LoVo (cell line): Measurements from ENCODE around the gene NUP62CL.

ENCODE experiments used
- DNase-seq: peaks from one replicate; pipeline ENCODE4 v3.0.0-alpha.2; 2016; ENCODE audit warnings: low spot score

NUP62CL gene

DNA sequence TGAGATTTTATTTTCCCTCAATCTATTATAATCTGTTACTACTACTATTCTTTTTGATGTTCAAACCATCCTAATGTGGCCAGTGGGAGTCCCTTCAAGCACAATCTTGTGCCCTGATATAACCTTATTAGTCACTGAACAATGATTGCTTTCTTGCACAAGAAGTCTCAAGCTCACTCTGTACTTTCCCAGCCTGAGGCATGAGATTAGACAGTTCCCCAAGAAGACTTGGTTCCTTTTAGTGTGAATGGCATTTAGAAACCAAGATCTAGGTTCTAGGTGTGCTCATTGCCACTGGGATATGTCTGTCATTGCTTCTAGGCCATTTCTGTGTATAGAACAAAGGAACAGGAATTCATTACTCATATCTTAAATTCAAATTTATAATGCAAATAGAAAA is 59.6 kb downstream of the NUP62CL start:
- no peak for DNase-seq

- DNase-seq = no peak
Measured at GRCh38 chrX:107135965-107136307, 70.3 kb downstream of the NUP62CL start.

DNA sequence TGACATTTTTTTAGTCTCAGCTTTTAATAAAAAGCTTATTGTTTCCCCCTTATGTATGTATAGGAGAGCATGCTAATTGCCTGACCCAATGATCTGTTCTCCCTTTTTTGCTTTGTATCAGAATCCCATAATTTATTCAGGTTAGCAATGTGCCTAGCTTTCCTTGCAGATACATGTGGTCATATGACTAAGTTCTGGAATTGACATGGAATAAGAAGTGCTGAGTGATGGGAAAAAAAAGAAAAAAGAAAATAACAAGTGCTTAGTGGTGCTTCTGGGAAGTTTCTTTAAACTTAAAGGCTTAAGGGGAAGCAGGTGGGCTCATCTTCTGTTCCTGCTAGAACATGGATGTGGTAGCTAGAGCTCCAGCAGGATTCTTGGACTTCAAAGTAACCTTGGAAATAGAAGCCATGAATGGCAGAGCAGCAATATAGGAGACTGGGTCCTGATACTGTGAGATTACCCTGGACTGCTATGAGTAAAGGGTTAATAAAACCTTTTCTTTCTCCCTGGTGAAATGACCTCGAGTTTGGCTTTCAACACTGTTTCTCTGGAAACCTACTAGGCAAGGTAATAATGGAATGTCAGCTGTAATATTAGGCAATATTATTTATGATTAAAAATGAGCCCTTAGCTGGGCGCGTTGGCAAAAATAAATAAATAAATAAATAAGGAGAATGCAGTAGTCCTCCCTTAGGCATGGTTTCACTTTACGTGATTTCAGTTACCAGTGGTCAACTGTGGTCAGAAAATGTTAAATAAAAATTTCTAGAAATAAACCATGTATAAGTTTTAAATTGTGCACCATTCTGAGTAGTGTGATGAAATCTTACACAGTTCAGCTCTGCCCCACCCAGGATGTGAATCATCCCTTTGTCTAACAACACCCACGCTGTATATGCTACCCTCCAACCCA is 70.9 kb downstream of the NUP62CL start:
- DNase-seq = peak; percentile 74

- DNase-seq = no peak
Measured at GRCh38 chrX:107123750-107124149, 82.5 kb downstream of the NUP62CL start.

DNA sequence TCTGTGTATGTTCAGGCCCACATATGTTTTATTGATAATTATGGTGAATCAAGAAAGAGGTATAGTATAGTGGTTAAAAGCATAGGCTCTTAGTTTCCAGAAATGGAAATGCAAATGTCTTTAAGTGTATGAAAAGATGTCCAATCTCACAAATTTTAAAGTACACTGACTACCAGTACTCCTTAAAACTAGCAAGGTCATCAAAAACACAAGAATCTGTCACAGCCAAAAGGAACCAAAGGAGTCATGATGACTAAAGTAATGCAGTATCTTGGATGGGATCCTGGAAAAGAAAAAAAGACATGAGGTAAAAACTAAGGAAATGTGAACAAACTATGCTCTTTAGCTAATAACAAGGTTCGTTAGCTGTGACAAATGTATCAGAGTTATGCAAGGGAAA is 87.0 kb downstream of the NUP62CL start:
- DNase-seq = no peak

DNA sequence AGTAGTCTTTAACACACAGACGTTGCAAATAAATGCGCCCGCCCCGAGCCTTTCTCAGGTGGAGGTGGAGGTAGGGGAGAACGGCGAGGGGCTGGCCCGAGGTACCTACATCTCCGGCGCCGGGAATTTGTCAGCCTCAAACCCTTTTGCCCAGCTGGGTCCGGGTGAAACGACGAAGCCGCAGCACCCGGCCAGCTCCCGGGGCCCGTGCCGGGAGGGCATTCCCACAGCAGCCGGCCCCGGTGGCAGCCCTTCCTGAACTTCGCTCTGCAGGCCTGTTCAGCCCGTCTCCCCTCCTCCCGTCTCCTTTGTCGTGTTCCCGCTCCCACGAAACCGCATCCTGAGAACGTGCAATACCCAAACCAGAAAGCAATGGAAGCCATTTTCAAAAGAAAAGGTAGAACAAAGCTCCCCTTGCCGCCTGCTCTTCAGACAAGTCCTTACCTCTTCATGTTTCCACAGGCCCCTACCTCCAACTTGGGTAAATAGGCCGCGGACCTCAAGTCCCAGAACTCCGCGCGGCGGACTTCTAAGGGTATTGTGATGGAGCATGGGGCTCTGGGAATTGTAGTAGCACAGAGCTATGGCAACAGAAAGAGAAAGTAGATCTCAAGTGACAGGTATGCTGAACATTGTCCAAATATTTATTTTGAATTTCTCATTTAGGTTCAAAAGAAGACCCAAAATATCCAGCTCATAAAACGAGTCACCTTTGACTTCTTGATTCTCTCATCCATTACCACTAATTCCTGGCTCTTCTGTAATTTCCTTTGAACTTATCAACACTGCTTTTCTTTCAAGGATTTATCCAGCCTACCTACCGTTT is 87.7 kb downstream of the NUP62CL start, which contains the start of gene RBM41:
Gene RBM41, minus strand, starts transcription at position 501 of the 826 bp plus-strand sequence. Its CDS starts 49 bp downstream, at position 452.
- DNase-seq = peak; percentile 69

GRCh38 chrX:107117993-107118321 is 88.3 kb downstream of the NUP62CL start:
- no peak for DNase-seq

- no peak for DNase-seq
Measured at GRCh38 chrX:107107459-107107858, 98.8 kb downstream of the NUP62CL start.

DNA sequence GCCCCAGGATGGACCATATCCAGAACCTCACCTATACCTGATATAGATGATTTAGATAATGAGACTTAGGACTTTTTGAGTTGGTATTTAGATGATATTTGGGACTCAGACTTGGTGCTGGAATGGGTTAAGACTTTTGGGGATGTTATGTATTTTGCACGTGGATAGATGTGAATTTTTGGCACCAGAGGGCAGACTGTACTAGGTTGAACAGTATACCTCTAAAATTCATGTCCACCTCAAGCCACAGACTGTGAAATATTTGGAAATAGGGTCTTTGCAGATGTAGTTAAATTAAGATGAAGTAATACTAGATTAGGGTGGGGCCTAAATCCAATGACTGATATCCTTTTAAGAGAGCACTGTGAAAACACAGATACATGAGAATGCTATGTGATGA is 103.3 kb downstream of the NUP62CL start:
- no peak for DNase-seq

DNA sequence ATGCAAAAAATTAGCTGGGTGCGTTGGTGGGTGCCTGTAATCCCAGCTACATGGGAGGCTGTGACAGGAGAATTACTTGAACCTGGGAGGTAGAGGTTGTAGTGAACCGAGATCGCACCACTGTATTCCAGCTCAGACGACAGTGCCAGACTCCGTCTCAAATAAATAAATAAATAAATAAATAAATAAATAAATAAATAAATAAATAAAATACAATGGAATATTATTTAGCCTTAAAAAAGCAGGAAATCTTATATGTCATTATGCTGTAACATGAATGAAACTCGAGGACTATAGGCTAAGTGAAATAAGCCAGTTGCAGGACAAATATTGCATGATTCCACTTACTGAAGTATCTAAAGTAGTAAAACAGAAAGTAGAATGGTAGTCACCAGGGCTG is 130.1 kb downstream of the NUP62CL start:
- DNase-seq = no peak
